Uterus (tissue), 2 donors: ENCODE results near the gene ATP10A.

Experiments used
- POLR2A ChIP-seq, 2 donors: fragments of 450-650 bp; IDR thresholded peaks; one replicate each; pipeline ENCODE4 v1.6.1; 2016; ENCODE audit warnings: antibody characterized with exemption in 2 of 2, mild to moderate bottlenecking in 1 of 2, moderate library complexity in 1 of 2
- TF ChIP-seq, protein P1 (sequence below), 4 experiments: fragments of 200-600 bp in 2 of 4; fragments of 450-650 bp in 2 of 4; sonication (generic) in 2 of 4; IDR thresholded peaks; one replicate each; pipeline ENCODE4 v1.5.1; 2016 to 2019; ENCODE audit warnings: antibody characterized with exemption in 4 of 4, mild to moderate bottlenecking in 2 of 4, moderate library complexity in 1 of 4

- TF ChIP-seq, protein P1, sequence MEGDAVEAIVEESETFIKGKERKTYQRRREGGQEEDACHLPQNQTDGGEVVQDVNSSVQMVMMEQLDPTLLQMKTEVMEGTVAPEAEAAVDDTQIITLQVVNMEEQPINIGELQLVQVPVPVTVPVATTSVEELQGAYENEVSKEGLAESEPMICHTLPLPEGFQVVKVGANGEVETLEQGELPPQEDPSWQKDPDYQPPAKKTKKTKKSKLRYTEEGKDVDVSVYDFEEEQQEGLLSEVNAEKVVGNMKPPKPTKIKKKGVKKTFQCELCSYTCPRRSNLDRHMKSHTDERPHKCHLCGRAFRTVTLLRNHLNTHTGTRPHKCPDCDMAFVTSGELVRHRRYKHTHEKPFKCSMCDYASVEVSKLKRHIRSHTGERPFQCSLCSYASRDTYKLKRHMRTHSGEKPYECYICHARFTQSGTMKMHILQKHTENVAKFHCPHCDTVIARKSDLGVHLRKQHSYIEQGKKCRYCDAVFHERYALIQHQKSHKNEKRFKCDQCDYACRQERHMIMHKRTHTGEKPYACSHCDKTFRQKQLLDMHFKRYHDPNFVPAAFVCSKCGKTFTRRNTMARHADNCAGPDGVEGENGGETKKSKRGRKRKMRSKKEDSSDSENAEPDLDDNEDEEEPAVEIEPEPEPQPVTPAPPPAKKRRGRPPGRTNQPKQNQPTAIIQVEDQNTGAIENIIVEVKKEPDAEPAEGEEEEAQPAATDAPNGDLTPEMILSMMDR (IDR thresholded peaks at IDR 0.05), result no peak
- no peak for TF ChIP-seq POLR2A (IDR thresholded peaks at IDR 0.05)
Observed at GRCh38 chr15:25900431-25900830, 37.3 kb upstream of the ATP10A start.
